Suprapubic skin (tissue), 4 donors: ENCODE measurements around the gene SNRNP27. TPM values are rescaled to one million over a fixed set of nuclear protein-coding genes. Genes with fewer than 3 reads are reported as not detected.

Experiments
- DNase-seq, 2 donors: peaks; one replicate each; pipeline ENCODE4 v3.0.0-alpha.2; 2019; ENCODE audit warnings: low spot score in 2 of 2
- H3K27ac ChIP-seq: fragments of 200-600 bp; sonication (generic); one replicate; pipeline ENCODE4 v1.5.1; 2019
- H3K27me3 ChIP-seq: fragments of 200-600 bp; sonication (generic); one replicate; pipeline ENCODE4 v1.5.1; 2019
- H3K36me3 ChIP-seq: fragments of 200-600 bp; sonication (generic); one replicate; pipeline ENCODE4 v1.5.1; 2019
- H3K4me1 ChIP-seq: fragments of 200-600 bp; sonication (generic); one replicate; pipeline ENCODE4 v1.5.1; 2019
- H3K4me3 ChIP-seq: fragments of 200-600 bp; sonication (generic); one replicate; pipeline ENCODE4 v1.5.1; 2019; ENCODE audit warnings: mild to moderate bottlenecking
- H3K9me3 ChIP-seq: fragments of 200-600 bp; sonication (generic); one replicate; pipeline ENCODE4 v1.5.1; 2019
- CTCF ChIP-seq, 2 donors: fragments of 200-600 bp in 1 of 2; fragments of 450-650 bp in 1 of 2; sonication (generic) in 1 of 2; IDR thresholded peaks; one replicate each; pipeline ENCODE4 v1.5.1; 2016 to 2019; ENCODE audit warnings: antibody characterized with exemption in 2 of 2, mild to moderate bottlenecking in 1 of 2, moderate library complexity in 1 of 2
- EP300 ChIP-seq: sonication (generic); formaldehyde crosslinking; IDR thresholded peaks from one replicate; pipeline ENCODE4 v1.6.1; 2017; ENCODE audit warnings: antibody characterized with exemption
- POLR2A ChIP-seq, 2 donors: fragments of 450-650 bp; IDR thresholded peaks; one replicate each; pipeline ENCODE4 v1.6.1; 2017; ENCODE audit warnings: antibody characterized with exemption in 2 of 2, mild to moderate bottlenecking in 2 of 2, moderate library complexity in 2 of 2
- POLR2AphosphoS5 ChIP-seq, 3 donors: sonication (generic); formaldehyde crosslinking; IDR thresholded peaks; one replicate each; pipeline ENCODE4 v1.6.1; 2017; ENCODE audit warnings: antibody characterized with exemption in 3 of 3
- WGBS: methylation state at CpG from one replicate; pipeline ENCODE4 v1.1.5; 2018; 5-methylcytosine and 5-hydroxymethylcytosine counted together
- total RNA-seq, 4 donors: library from RNA; depleted of rRNA; stranded (reverse); fragments of >200 nt; gene quantifications; one replicate each; pipeline ENCODE4 v1.1.0, GENCODE V29; 2016

Gene SNRNP27
- total RNA-seq, 4 donors from 2014 or later, result 54.4 to 84.4 (median 64.4) TPM

GRCh38 chr2:69847068-69847828 lies 46.5 kb upstream of the SNRNP27 start:
- 89% methylated on average over 5 of the region's 5 CpGs for whole genome bisulfite sequencing
- H3K27me3 ChIP-seq, result no peaks in the 10 kb centered on the region

GRCh38 chr2:69848186-69848790 lies 45.5 kb upstream of the SNRNP27 start:
- Histone ChIP-seq H3K4me3 (no peak overlapping the region), H3K4me1 (no peaks in the 10 kb centered on the region), H3K9me3 (no peaks in the 10 kb centered on the region), H3K27ac (no peak overlapping the region), H3K27me3 (no peaks in the 10 kb centered on the region), H3K36me3 (peaks cover 63% of the 10 kb centered on the region)
- no peak for TF ChIP-seq POLR2AphosphoS5 (IDR thresholded peaks at IDR 0.05)
- TF ChIP-seq CTCF (IDR thresholded peaks at IDR 0.05), result no peak
- no peak for TF ChIP-seq EP300
- TF ChIP-seq POLR2A (IDR thresholded peaks at IDR 0.05), result no peak
- WGBS, result 91% methylated on average over 7 of the region's 7 CpGs
- DNase-seq, result no peak

More at GRCh38 chr2:69847068-69847828, 46.5 kb upstream of the SNRNP27 start:
- Histone ChIP-seq H3K27ac (no peak overlapping the region), H3K9me3 (no peaks in the 10 kb centered on the region), H3K36me3 (peaks cover 54% of the 10 kb centered on the region), H3K4me3 (no peak overlapping the region), H3K4me1 (no peaks in the 10 kb centered on the region)
- no peak for DNase-seq
- no peak for TF ChIP-seq EP300
- no peak for TF ChIP-seq POLR2AphosphoS5 (IDR thresholded peaks at IDR 0.05)
- no peak for TF ChIP-seq CTCF (IDR thresholded peaks at IDR 0.05)
- no peak for TF ChIP-seq POLR2A (IDR thresholded peaks at IDR 0.05)

GRCh38 chr2:69858261-69858660 lies 35.5 kb upstream of the SNRNP27 start:
- Histone ChIP-seq H3K36me3 (peaks cover 11% of the 10 kb centered on the region), H3K4me1 (no peaks in the 10 kb centered on the region), H3K9me3 (no peaks in the 10 kb centered on the region), H3K27ac (no peak overlapping the region), H3K27me3 (no peaks in the 10 kb centered on the region), H3K4me3 (no peak overlapping the region)
- 94% methylated on average over 2 of the region's 2 CpGs for WGBS
- DNase-seq, result no peak
- TF ChIP-seq POLR2AphosphoS5 (IDR thresholded peaks at IDR 0.05) (no peak), EP300 (no peak), CTCF (IDR thresholded peaks at IDR 0.05) (no peak), POLR2A (IDR thresholded peaks at IDR 0.05) (no peak)

GRCh38 chr2:69863298-69863697 lies 30.5 kb upstream of the SNRNP27 start:
- H3K4me1 ChIP-seq, result no peaks in the 10 kb centered on the region
- no peak overlapping the region for H3K27ac ChIP-seq
- no peak for TF ChIP-seq CTCF (IDR thresholded peaks at IDR 0.05)
- no peak for TF ChIP-seq EP300
- no peak for TF ChIP-seq POLR2A (IDR thresholded peaks at IDR 0.05)
- no peak for TF ChIP-seq POLR2AphosphoS5 (IDR thresholded peaks at IDR 0.05)
- DNase-seq, result no peak
- H3K36me3 ChIP-seq, result peaks cover 52% of the 10 kb centered on the region
- H3K27me3 ChIP-seq, result no peaks in the 10 kb centered on the region
- no peaks in the 10 kb centered on the region for H3K9me3 ChIP-seq
- H3K4me3 ChIP-seq, result no peak overlapping the region
- 98% methylated on average over 1 of the region's 1 CpG for WGBS

GRCh38 chr2:69888451-69888850 lies 5.3 kb upstream of the SNRNP27 start:
- peaks cover 4% of the 10 kb centered on the region for H3K4me1 ChIP-seq
- H3K27ac ChIP-seq, result no peak overlapping the region
- no peaks in the 10 kb centered on the region for H3K36me3 ChIP-seq
- H3K4me3 ChIP-seq, result no peak overlapping the region
- H3K9me3 ChIP-seq, result no peaks in the 10 kb centered on the region
- no peaks in the 10 kb centered on the region for H3K27me3 ChIP-seq
- 96% methylated on average over 4 of the region's 4 CpGs for WGBS
- TF ChIP-seq POLR2A (IDR thresholded peaks at IDR 0.05), result no peak
- TF ChIP-seq EP300, result no peak
- TF ChIP-seq POLR2AphosphoS5 (IDR thresholded peaks at IDR 0.05), result no peak
- TF ChIP-seq CTCF (IDR thresholded peaks at IDR 0.05), result no peak
- DNase-seq, result no peak
